IPS DF 6.9 (cell line): ENCODE measurements around the gene PAX1.

Experiments
- DNase-seq: peaks from one replicate; pipeline ENCODE4 v3.0.0-alpha.2; 2013; ENCODE audit warnings: low read depth, low spot score
- H3K27ac ChIP-seq: one replicate; pipeline ENCODE4 v1.5.1; 2013; ENCODE audit warnings: low read length, control low read depth
- H3K27me3 ChIP-seq: 2 replicates; pipeline ENCODE4 v1.6.1; 2013; ENCODE audit warnings: mild to moderate bottlenecking, low read length; ENCODE audit not compliant: control insufficient read depth, insufficient read depth
- H3K36me3 ChIP-seq: 2 replicates; pipeline ENCODE4 v1.6.1; 2013; ENCODE audit warnings: low read length; ENCODE audit not compliant: control insufficient read depth, insufficient read depth
- H3K4me1 ChIP-seq: 2 replicates; pipeline ENCODE4 v1.6.1; 2013; ENCODE audit warnings: low read length; ENCODE audit not compliant: control insufficient read depth, insufficient read depth
- H3K4me3 ChIP-seq: 2 replicates; pipeline ENCODE4 v1.5.1; 2013; ENCODE audit warnings: mild to moderate bottlenecking, low read length
- H3K9me3 ChIP-seq: 2 replicates; pipeline ENCODE4 v1.6.1; 2013; ENCODE audit warnings: low read length, inconsistent platforms; ENCODE audit not compliant: control insufficient read depth, insufficient read depth
- WGBS: extraction: QIAGEN DNeasy Blood & Tissue Kit; methylation state at CpG from one replicate; pipeline ENCODE4 v1.1.7; 2013; ENCODE audit warnings: mixed read lengths, missing lambda C conversion rate; ENCODE audit not compliant: insufficient read length, insufficient coverage; 5-methylcytosine and 5-hydroxymethylcytosine counted together

Gene PAX1

DNA sequence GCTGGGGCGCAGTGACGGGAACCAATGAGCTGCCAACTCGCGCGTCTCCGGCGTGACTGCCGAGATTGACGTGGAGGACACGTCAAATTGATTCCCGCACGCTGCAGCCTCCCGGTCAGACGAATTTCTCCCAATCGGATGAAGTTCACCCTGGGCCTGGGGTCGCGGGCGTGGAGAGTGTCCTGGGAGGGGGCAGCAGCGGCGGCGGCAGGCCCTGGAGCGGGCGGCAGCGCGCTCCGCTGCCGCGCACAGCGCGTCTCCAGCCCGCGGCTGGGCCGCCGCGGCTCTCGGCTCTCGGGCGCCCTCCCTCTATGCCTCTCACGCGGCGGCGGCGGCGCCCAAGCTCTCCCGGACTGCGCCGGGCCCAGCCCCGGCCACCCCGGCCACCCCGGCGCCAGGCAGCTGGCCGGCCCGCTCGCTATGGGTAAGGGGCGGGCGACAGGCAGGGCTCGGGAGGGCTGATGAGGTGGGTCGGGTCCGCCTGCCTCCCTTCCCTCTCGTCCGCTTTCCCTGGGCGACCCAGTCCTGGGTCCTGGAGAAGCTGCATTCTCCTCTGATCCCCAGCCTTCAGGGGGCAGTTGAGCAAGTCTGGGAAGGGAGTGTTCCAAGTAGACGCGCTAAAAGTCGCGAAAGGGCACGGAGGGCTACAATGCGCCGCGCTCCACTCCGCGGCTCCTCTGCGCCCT lies at the start of gene PAX1:
PAX1 (plus strand) TSS at position 90 of the 686 bp plus-strand sequence; CDS start at position 139, 49 bp downstream.
- Histone ChIP-seq H3K9me3 (no peaks in the 10 kb centered on the region), H3K36me3 (no peaks in the 10 kb centered on the region), H3K27me3 (peaks cover 95% of the 10 kb centered on the region), H3K4me1 (peaks cover 6% of the 10 kb centered on the region; the same call in 1 of the 2 replicates), H3K27ac (no peak within 1 kb of the TSS), H3K4me3 (no peak within 1 kb of the TSS)
- no CpG with 5 or more reads among the region's 73 CpGs for WGBS
- DNase-seq, result no peak

DNA sequence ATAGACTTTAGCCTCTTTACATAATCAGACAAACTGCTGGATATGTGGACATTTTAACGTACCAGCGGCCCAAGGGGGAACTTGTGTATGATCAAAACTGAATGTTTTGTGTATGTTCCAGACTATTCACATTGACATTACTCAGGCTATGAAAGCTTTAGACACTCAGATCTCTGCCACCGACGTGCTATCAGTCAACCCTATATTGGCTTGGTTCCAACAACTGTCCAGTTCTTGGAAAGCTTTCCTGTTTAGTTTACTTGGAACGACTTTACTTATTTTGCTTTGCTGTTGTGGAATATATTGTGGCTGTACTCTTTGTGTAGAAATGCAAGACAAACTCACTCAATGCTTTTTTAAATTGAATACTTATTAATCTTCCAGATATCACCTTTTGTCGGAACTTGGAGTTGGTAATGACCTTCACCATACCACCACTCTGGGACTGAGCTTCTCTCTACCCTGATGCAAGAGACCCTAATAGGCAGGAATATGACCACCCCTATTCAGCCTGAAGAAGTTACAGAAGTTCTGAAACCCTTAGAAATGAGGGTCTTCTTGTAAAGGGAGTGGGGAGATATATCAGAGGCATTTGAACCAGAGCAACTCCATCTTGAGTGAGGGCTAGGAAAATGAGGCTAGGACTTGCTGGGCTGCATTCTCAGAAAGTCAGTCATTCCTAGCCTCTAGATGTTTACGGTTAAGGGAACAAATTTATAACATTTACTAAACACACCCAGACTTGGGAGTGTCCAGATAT lies 49.0 kb upstream of the PAX1 start:
- Histone ChIP-seq H3K27ac (no peak overlapping the region), H3K4me1 (no peaks in the 10 kb centered on the region), H3K36me3 (no peaks in the 10 kb centered on the region), H3K9me3 (no peaks in the 10 kb centered on the region), H3K27me3 (no peaks in the 10 kb centered on the region), H3K4me3 (no peak overlapping the region)
- no peak for DNase-seq
- WGBS, result no CpG with 5 or more reads among the region's 7 CpGs

DNA sequence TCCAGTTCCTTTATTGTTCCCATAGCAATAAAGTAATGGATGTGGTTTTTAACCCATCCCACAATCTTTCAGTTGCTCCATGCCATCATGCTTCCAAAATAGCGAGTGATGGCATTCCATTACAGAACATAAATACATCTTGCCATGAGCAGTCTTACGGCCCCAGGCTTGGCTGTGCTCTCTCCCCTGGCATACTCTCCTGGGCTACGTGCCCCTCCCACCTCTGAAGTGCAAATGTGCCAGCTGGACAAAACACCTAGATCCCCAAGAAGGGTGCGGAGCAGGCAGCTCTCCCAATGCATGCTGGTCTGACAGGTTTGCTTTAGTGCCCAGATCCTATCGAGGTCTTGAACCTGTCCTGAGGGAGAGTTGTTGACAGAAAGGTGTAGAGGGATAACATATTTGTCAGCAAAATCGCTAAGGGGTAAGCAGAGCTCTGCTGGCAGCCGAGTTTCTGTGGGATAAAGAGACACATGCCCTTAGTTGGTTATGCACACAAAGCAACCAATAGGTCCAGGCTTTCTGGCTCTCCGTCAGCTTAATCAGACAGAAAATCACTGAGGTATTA lies 43.9 kb upstream of the PAX1 start:
- Histone ChIP-seq H3K4me1 (no peaks in the 10 kb centered on the region), H3K36me3 (no peaks in the 10 kb centered on the region), H3K27ac (no peak overlapping the region), H3K9me3 (no peaks in the 10 kb centered on the region), H3K4me3 (no peak overlapping the region), H3K27me3 (no peaks in the 10 kb centered on the region)
- no peak for DNase-seq
- WGBS, result no CpG with 5 or more reads among the region's 8 CpGs

GRCh38 chr20:21663465-21663864 lies 42.0 kb upstream of the PAX1 start:
- no peak for DNase-seq
- H3K27me3 ChIP-seq, result no peaks in the 10 kb centered on the region
- H3K9me3 ChIP-seq, result no peaks in the 10 kb centered on the region
- no peaks in the 10 kb centered on the region for H3K4me1 ChIP-seq
- no peak overlapping the region for H3K27ac ChIP-seq
- no peak overlapping the region for H3K4me3 ChIP-seq
- no CpG with 5 or more reads among the region's 2 CpGs for WGBS
- H3K36me3 ChIP-seq, result no peaks in the 10 kb centered on the region

DNA sequence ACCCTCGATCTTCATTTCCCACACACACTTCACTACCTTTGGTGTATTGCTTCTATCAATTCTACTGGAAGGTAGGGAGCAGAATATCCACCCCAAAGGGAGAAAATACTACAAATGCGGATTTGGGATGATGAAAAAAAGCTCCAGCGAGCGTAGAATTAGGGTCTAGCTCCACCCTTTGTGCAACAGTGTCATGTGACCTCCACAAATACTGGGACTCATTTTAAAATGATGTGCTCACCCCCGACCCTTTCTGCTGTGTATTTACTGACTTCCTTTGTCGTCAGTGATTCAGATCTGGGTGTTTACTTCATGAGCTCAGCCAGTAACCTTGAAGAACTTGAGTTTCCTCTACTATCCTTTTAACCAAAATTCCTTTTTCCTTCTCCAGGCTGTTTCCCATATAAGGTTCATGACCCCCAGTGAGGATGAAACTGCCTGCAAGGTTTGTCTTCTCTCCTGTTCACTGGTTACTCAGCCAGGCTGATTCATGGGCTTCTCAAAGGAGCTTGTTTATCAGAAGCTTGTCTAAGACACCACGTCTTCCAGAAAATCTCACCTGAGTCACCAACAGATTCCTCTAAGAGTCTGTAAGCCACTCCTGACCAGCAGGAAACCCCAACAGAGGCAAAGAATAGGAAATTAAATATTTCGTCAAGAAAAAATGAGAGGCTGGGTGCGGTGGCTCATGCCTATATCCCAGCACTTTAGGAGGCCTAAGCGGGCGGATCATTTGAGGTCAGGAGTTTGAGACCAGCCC lies 39.6 kb upstream of the PAX1 start:
- no peaks in the 10 kb centered on the region for H3K27me3 ChIP-seq
- no peaks in the 10 kb centered on the region for H3K4me1 ChIP-seq
- H3K27ac ChIP-seq, result no peak overlapping the region
- H3K9me3 ChIP-seq, result no peaks in the 10 kb centered on the region
- no peak for DNase-seq
- no CpG with 5 or more reads among the region's 11 CpGs for WGBS
- H3K36me3 ChIP-seq, result no peaks in the 10 kb centered on the region
- H3K4me3 ChIP-seq, result no peak overlapping the region

- Histone ChIP-seq H3K27me3 (no peaks in the 10 kb centered on the region), H3K27ac (no peak overlapping the region), H3K36me3 (no peaks in the 10 kb centered on the region), H3K9me3 (no peaks in the 10 kb centered on the region), H3K4me3 (no peak overlapping the region), H3K4me1 (no peaks in the 10 kb centered on the region)
- no peak for DNase-seq
- no CpG with 5 or more reads among the region's 12 CpGs for WGBS
Observed at GRCh38 chr20:21670126-21670525, 35.3 kb upstream of the PAX1 start.

GRCh38 chr20:21670981-21671380 lies 34.5 kb upstream of the PAX1 start:
- H3K4me1 ChIP-seq, result no peaks in the 10 kb centered on the region
- no peaks in the 10 kb centered on the region for H3K9me3 ChIP-seq
- no peak for DNase-seq
- H3K27ac ChIP-seq, result no peak overlapping the region
- WGBS, result no CpG with 5 or more reads among the region's 1 CpG
- H3K4me3 ChIP-seq, result no peak overlapping the region
- no peaks in the 10 kb centered on the region for H3K36me3 ChIP-seq
- H3K27me3 ChIP-seq, result no peaks in the 10 kb centered on the region

GRCh38 chr20:21677261-21677660 lies 28.2 kb upstream of the PAX1 start:
- no CpG with 5 or more reads among the region's 2 CpGs for WGBS
- no peaks in the 10 kb centered on the region for H3K9me3 ChIP-seq
- H3K4me3 ChIP-seq, result no peak overlapping the region
- no peak for DNase-seq
- no peak overlapping the region for H3K27ac ChIP-seq
- H3K27me3 ChIP-seq, result no peaks in the 10 kb centered on the region
- H3K4me1 ChIP-seq, result no peaks in the 10 kb centered on the region
- H3K36me3 ChIP-seq, result no peaks in the 10 kb centered on the region

GRCh38 chr20:21677781-21678180 lies 27.7 kb upstream of the PAX1 start:
- H3K27ac ChIP-seq, result no peak overlapping the region
- no peak for DNase-seq
- 100% methylated on average over 1 of the region's 3 CpGs for WGBS
- no peaks in the 10 kb centered on the region for H3K27me3 ChIP-seq
- H3K4me1 ChIP-seq, result no peaks in the 10 kb centered on the region
- H3K4me3 ChIP-seq, result no peak overlapping the region
- no peaks in the 10 kb centered on the region for H3K36me3 ChIP-seq
- H3K9me3 ChIP-seq, result no peaks in the 10 kb centered on the region

DNA sequence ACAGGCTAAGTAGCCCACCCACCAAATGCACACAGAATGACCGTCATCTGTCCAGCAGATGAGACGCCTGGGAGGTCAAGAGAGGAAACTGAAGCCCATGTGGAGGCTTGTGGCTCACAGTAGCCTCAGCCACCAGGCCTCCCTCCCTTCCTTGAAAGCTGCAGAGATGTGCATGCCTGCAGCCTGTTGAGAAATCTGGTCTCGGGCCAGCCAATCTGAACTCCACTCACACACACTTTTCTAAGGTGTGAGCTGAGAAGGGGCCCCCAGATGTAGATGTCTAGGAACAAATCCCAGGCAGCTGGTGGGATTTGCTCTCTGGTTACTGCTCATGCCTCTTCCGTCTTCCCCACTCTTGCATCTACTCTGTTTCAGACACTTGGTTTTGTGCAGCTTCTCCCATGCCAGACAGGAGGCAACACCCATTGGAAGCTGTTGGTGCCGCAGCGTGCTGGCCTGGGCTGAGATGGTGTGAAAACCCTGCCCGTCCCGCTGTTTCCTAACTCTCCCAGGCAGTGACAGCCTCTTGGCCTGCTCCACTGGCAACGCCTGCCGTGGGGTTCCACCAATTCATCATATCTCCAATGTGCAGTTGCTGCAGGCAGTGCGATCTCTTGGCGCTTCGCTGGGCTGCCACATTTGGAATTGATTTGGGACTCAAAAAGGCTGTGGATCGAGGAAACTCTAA lies 24.1 kb upstream of the PAX1 start:
- DNase-seq, result no peak
- H3K27me3 ChIP-seq, result no peaks in the 10 kb centered on the region

More for the DNA sequence above, 24.1 kb upstream of the PAX1 start:
- no peaks in the 10 kb centered on the region for H3K36me3 ChIP-seq
- H3K4me3 ChIP-seq, result no peak overlapping the region
- WGBS, result no CpG with 5 or more reads among the region's 14 CpGs
- no peaks in the 10 kb centered on the region for H3K9me3 ChIP-seq
- no peak overlapping the region for H3K27ac ChIP-seq
- H3K4me1 ChIP-seq, result no peaks in the 10 kb centered on the region
